ENCODE measurements around the gene GABRP. TPM values are rescaled to one million over a fixed set of nuclear protein-coding genes. Genes with fewer than 3 reads are reported as not detected.

Gene GABRP
- total RNA-seq, 1 experiment from 2014 or later: 1.5 TPM

DNA sequence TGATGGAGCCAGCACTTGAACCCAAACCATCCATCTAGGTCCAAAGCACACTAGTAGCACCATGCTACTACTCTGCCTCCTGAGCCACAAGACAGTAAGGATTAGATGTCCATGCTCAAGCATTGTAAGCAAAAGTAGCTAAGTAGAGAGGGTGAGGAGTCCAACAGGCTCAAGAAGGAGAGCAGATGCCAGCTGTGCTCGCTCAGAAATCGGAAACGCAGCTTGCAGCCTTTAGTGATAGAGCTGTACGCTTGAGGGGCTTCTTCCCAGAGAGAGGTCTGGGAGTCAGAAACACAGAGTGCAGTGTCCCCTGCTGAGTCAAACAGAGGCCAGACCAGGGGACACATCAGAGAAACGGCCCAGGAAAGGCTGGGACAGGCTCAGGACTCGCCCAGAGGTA, 32.7 kb upstream of the GABRP start:
- Histone ChIP-seq H4K8ac (replicated peaks; ENCODE audit: insufficient read length, low read depth, low read length) (no peak overlapping the region), H3K4me1 (ENCODE audit: insufficient read depth, low read length) (peaks cover 4% of the 10 kb centered on the region; the same call in 1 of the 2 replicates), H2BK120ac (ENCODE audit: low read depth, low read length, poor library complexity, severe bottlenecking) (no peak overlapping the region), H2BK15ac (ENCODE audit: low read depth, low read length) (no peak overlapping the region), H4K5ac (ENCODE audit: insufficient read length, low read depth, low read length) (no peak overlapping the region), H3K4ac (ENCODE audit: low read depth, low read length) (no peak overlapping the region), H3K27ac (ENCODE audit: insufficient read length, low read depth, low read length) (no peak overlapping the region), H3K27me3 (ENCODE audit: insufficient read depth, low read length) (no peaks in the 10 kb centered on the region), H2AFZ (ENCODE audit: low read length) (no peak overlapping the region), H4K91ac (ENCODE audit: insufficient read length, low read depth, low read length) (no peak overlapping the region), H3K23ac (ENCODE audit: insufficient read length, low read depth, low read length) (no peak overlapping the region), H3K56ac (ENCODE audit: insufficient read length, low read depth, low read length) (no peak overlapping the region), H3K14ac (ENCODE audit: insufficient read depth, low read length) (no peak overlapping the region), H2BK12ac (ENCODE audit: insufficient read length, low read depth, low read length) (peak overlapping the region; percentile 52), H3K4me2 (ENCODE audit: insufficient read depth, insufficient read length, low read length) (no peak overlapping the region), H3K79me2 (ENCODE audit: insufficient read depth, low read length) (no peaks in the 10 kb centered on the region), H4K20me1 (ENCODE audit: control insufficient read depth, insufficient read depth, insufficient read length) (no peaks in the 10 kb centered on the region), H2BK20ac (ENCODE audit: low read depth, low read length, poor library complexity, severe bottlenecking) (no peak overlapping the region), H2AK5ac (ENCODE audit: insufficient read length, low read length) (no peak overlapping the region), H3K18ac (ENCODE audit: insufficient read length, low read depth, low read length) (no peak overlapping the region), H2BK5ac (ENCODE audit: insufficient read length, low read length) (no peak overlapping the region), H3T11ph (ENCODE audit: low read length) (no peak overlapping the region), H3K79me1 (ENCODE audit: insufficient read depth, low read depth, low read length, poor library complexity, severe bottlenecking) (no peaks in the 10 kb centered on the region), H3K23me2 (ENCODE audit: insufficient read length, low read depth, low read length, poor library complexity, severe bottlenecking) (no peaks in the 10 kb centered on the region), H3K9me3 (ENCODE audit: control insufficient read depth, low read depth, low read length) (no peaks in the 10 kb centered on the region), H3K9ac (ENCODE audit: extremely low read depth, insufficient read length, low read length) (no peak overlapping the region)
- H3K36me3 Mint-ChIP-seq (ENCODE audit: insufficient read depth in 1 of 3, low read depth in 3 of 3): no peaks in the 10 kb centered on the region; a peak in 2 of 7 replicates
- H3K27me3 Mint-ChIP-seq (ENCODE audit: low read depth): peaks cover 3% of the 10 kb centered on the region
- no peak overlapping the region for H3K4me3 Mint-ChIP-seq
- peak overlapping the region in 1 of 3 experiments; percentile 9; a peak in 1 of 7 replicates for H3K27ac Mint-ChIP-seq
- peaks cover 31 to 37% of the 10 kb centered on the region in 2 experiments for H3K4me1 Mint-ChIP-seq
- TF ChIP-seq, protein P1, sequence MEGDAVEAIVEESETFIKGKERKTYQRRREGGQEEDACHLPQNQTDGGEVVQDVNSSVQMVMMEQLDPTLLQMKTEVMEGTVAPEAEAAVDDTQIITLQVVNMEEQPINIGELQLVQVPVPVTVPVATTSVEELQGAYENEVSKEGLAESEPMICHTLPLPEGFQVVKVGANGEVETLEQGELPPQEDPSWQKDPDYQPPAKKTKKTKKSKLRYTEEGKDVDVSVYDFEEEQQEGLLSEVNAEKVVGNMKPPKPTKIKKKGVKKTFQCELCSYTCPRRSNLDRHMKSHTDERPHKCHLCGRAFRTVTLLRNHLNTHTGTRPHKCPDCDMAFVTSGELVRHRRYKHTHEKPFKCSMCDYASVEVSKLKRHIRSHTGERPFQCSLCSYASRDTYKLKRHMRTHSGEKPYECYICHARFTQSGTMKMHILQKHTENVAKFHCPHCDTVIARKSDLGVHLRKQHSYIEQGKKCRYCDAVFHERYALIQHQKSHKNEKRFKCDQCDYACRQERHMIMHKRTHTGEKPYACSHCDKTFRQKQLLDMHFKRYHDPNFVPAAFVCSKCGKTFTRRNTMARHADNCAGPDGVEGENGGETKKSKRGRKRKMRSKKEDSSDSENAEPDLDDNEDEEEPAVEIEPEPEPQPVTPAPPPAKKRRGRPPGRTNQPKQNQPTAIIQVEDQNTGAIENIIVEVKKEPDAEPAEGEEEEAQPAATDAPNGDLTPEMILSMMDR (conservative IDR thresholded peaks at IDR 0.05): no peak
- peak; percentile 10 for DNase-seq
- no CpG with 5 or more reads among the region's 6 CpGs for WGBS (ENCODE audit: extremely low coverage, insufficient read length, low lambda C conversion rate)
- H3K9me3 Mint-ChIP-seq: peaks cover 0 to 4% of the 10 kb centered on the region in 2 experiments; a peak in 2 of 5 replicates
